Measurements from ENCODE around the gene SHROOM1. TPM values are rescaled to one million over a fixed set of nuclear protein-coding genes. Genes with fewer than 3 reads are reported as not detected.

SHROOM1 gene
- total and polyA plus RNA-seq, 7 donors, result 4.2 to 25.1 (median 20.0) TPM

DNA sequence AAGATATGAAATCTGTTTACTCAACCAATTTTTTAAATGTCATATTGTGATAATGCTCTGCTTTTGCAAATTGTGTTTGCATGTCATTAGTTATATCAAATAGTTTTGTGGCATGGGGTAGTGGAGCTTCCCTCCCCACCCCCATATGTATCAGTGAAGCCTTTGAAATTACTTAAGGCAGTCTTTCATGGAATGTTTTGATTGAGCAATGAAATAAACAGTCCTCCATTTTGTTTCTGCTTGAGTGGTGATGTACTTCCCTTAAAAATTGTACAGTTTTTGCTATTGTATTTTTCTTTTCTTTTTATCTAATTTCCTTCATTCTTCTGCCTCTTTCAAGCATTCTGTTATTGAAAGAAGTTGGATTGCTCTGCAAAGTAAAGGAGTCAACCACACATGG is 13.9 kb downstream of the SHROOM1 start:
- Histone ChIP-seq H3K27ac (no peak overlapping the region), H3K9me3 (no peaks in the 10 kb centered on the region), H3K36me3 (no peaks in the 10 kb centered on the region), H3K27me3 (peaks cover 23 to 46% (median 45%) of the 10 kb centered on the region in 3 donors), H3K4me1 (peaks cover 0 to 27% (median 19%) of the 10 kb centered on the region in 4 donors), H3K4me3 (no peak overlapping the region)
- TF ChIP-seq, protein P1, sequence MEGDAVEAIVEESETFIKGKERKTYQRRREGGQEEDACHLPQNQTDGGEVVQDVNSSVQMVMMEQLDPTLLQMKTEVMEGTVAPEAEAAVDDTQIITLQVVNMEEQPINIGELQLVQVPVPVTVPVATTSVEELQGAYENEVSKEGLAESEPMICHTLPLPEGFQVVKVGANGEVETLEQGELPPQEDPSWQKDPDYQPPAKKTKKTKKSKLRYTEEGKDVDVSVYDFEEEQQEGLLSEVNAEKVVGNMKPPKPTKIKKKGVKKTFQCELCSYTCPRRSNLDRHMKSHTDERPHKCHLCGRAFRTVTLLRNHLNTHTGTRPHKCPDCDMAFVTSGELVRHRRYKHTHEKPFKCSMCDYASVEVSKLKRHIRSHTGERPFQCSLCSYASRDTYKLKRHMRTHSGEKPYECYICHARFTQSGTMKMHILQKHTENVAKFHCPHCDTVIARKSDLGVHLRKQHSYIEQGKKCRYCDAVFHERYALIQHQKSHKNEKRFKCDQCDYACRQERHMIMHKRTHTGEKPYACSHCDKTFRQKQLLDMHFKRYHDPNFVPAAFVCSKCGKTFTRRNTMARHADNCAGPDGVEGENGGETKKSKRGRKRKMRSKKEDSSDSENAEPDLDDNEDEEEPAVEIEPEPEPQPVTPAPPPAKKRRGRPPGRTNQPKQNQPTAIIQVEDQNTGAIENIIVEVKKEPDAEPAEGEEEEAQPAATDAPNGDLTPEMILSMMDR (IDR thresholded peaks at IDR 0.05), result no peak
- TF ChIP-seq POLR2AphosphoS5 (IDR thresholded peaks at IDR 0.05) (no peak), EP300 (IDR thresholded peaks at IDR 0.05) (no peak), POLR2A (IDR thresholded peaks at IDR 0.05) (no peak)
- intact Hi-C loops (cut with DNase I), result no loop called here
- DNase-seq, result no peak

GRCh38 chr5:132816083-132816482 is 14.4 kb downstream of the SHROOM1 start:
- Histone ChIP-seq H3K27ac (no peak overlapping the region), H3K4me1 (peaks cover 0 to 27% (median 19%) of the 10 kb centered on the region in 4 donors), H3K9me3 (no peaks in the 10 kb centered on the region), H3K4me3 (no peak overlapping the region), H3K36me3 (no peaks in the 10 kb centered on the region), H3K27me3 (peaks cover 24 to 51% (median 50%) of the 10 kb centered on the region in 3 donors)
- intact Hi-C loops (cut with DNase I), result no loop called here
- TF ChIP-seq, protein P1 (IDR thresholded peaks at IDR 0.05), result no peak
- TF ChIP-seq EP300 (IDR thresholded peaks at IDR 0.05), result no peak
- no peak for TF ChIP-seq POLR2AphosphoS5 (IDR thresholded peaks at IDR 0.05)
- TF ChIP-seq POLR2A (IDR thresholded peaks at IDR 0.05), result no peak
- WGBS, 2 donors, result 83 to 84% methylated on average over 2 of the region's 2 CpGs
- DNase-seq, result no peak

DNA sequence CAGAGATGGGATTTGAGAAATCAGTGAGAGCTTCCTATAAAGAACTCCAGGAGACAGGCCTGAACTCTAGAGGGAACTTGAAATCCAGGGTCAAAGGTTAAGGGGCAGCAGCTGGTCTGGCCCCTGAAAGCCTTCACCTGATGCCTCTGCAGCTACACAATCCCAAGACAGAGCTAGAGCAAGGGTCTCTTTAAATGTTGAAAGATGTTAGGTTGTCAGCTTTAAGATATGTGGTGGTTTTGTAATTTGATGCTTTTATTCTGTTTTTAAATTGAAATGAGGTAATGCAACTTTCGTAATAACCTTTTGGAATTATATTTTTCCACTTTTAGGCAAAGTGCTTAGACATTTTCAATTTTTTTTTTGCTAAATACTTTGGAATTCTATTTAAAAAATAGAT is 15.0 kb downstream of the SHROOM1 start:
- Histone ChIP-seq H3K27me3 (peaks cover 29 to 57% (median 56%) of the 10 kb centered on the region in 3 donors), H3K27ac (no peak overlapping the region), H3K4me1 (peaks cover 0 to 27% (median 19%) of the 10 kb centered on the region in 4 donors), H3K4me3 (no peak overlapping the region), H3K36me3 (no peaks in the 10 kb centered on the region), H3K9me3 (no peaks in the 10 kb centered on the region)
- TF ChIP-seq POLR2AphosphoS5 (IDR thresholded peaks at IDR 0.05) (no peak), POLR2A (IDR thresholded peaks at IDR 0.05) (no peak), EP300 (IDR thresholded peaks at IDR 0.05) (no peak)
- TF ChIP-seq, protein P1 (IDR thresholded peaks at IDR 0.05), result no peak
- 86 to 93% methylated on average over 1 of the region's 1 CpG for WGBS, 2 donors
- DNase-seq, result no peak
- intact Hi-C loops (cut with DNase I), result no loop called here

- no peaks in the 10 kb centered on the region for H3K36me3 ChIP-seq
- H3K27me3 ChIP-seq, result peaks cover 29 to 57% (median 57%) of the 10 kb centered on the region in 3 donors
- TF ChIP-seq, protein P1 (IDR thresholded peaks at IDR 0.05), result no peak
- TF ChIP-seq EP300 (IDR thresholded peaks at IDR 0.05) (no peak), POLR2A (IDR thresholded peaks at IDR 0.05) (no peak), POLR2AphosphoS5 (IDR thresholded peaks at IDR 0.05) (no peak)
- no peak for DNase-seq
- WGBS, 2 donors, result 65 to 85% methylated on average over 81 of the region's 81 CpGs
- H3K4me1 ChIP-seq, result peaks cover 0 to 20% (median 17%) of the 10 kb centered on the region in 4 donors
- H3K9me3 ChIP-seq, result no peaks in the 10 kb centered on the region
- peak overlapping the region in 3 of 4 donors; percentile 31 to 43 (median 40) for H3K4me3 ChIP-seq
- intact Hi-C loops (cut with DNase I), result no loop called here
- no peak overlapping the region for H3K27ac ChIP-seq
Measured at GRCh38 chr5:132814503-132815294, 15.7 kb downstream of the SHROOM1 start.
